Naive B cell (primary cell): ENCODE data around the gene PSMC3. TPM values are rescaled to one million over a fixed set of nuclear protein-coding genes. Genes with fewer than 3 reads are reported as not detected.

Source experiments
- ATAC-seq, 2 donors: fragments of 150-1000 bp; cut with Tn5 transposase; 2 replicates each; pipeline ENCODE4 v1.10.0; 2021; ENCODE audit warnings: low read depth in 2 of 2, mild to moderate bottlenecking in 2 of 2, moderate library complexity in 2 of 2
- DNase-seq: peaks from one replicate; pipeline ENCODE4 v3.0.0; 2022
- H3K27ac Mint-ChIP-seq, 6 donors: one replicate each; pipeline ENCODE4 v1.8.0; 2020 to 2022; ENCODE audit warnings: mild to moderate bottlenecking in 6 of 6, mixed read lengths in 6 of 6, moderate library complexity in 5 of 6, inconsistent platforms in 2 of 6
- H3K27me3 Mint-ChIP-seq, 3 donors: one replicate each; pipeline ENCODE4 v1.8.0; 2021 to 2022; ENCODE audit warnings: mixed read lengths in 3 of 3, mild to moderate bottlenecking in 1 of 3
- H3K36me3 Mint-ChIP-seq, 2 donors: one replicate each; pipeline ENCODE4 v1.8.0; 2020 to 2022; ENCODE audit warnings: mixed read lengths in 2 of 2, inconsistent platforms in 1 of 2, mild to moderate bottlenecking in 1 of 2
- H3K4me1 Mint-ChIP-seq, 3 donors: one replicate each; pipeline ENCODE4 v1.8.0; 2020 to 2022; ENCODE audit warnings: mixed read lengths in 3 of 3, inconsistent platforms in 1 of 3, mild to moderate bottlenecking in 1 of 3, moderate library complexity in 1 of 3
- H3K4me3 Mint-ChIP-seq, 8 donors: one replicate each; pipeline ENCODE4 v1.8.0; 2020 to 2022; ENCODE audit warnings: mild to moderate bottlenecking in 8 of 8, mixed read lengths in 8 of 8, moderate library complexity in 8 of 8, inconsistent platforms in 2 of 8
- H3K9me3 Mint-ChIP-seq, 7 donors: one replicate each; pipeline ENCODE4 v1.8.0; 2020 to 2022; ENCODE audit warnings: mixed read lengths in 7 of 7, mild to moderate bottlenecking in 5 of 7, inconsistent platforms in 2 of 7, moderate library complexity in 1 of 7
- polyA plus RNA-seq, 6 donors: library from polyadenylated mRNA; unstranded; fragments of 300-500 nt; fragmentation: Illumina TruSeq; gene quantifications; one replicate each; pipeline ENCODE4 v1.2.3, GENCODE V29; 2021; ENCODE audit warnings: low read depth in 6 of 6

Gene PSMC3
- polyA plus RNA-seq, 6 donors from 2014 or later: 78.6 to 109 (median 95.1) TPM

- Mint-ChIP-seq H3K4me3 (peak overlapping the region; percentile 82 to 94 (median 93)), H3K36me3 (no peaks in the 10 kb centered on the region)
Measured at GRCh38 chr11:47406896-47407745, 19.1 kb downstream of the PSMC3 start.

GRCh38 chr11:47403571-47403970 lies 22.7 kb downstream of the PSMC3 start:
- Mint-ChIP-seq H3K4me3 (peak overlapping the region in 1 of 8 donors; percentile 41), H3K4me1 (peaks cover 45 to 51% (median 46%) of the 10 kb centered on the region in 3 donors), H3K27ac (peak overlapping the region in 3 of 6 donors; percentile 43 to 88 (median 82)), H3K27me3 (no peaks in the 10 kb centered on the region), H3K9me3 (no peaks in the 10 kb centered on the region), H3K36me3 (no peaks in the 10 kb centered on the region)
- ATAC-seq (no peak), DNase-seq (no peak)

More at GRCh38 chr11:47406896-47407745, 19.1 kb downstream of the PSMC3 start:
- Mint-ChIP-seq H3K4me1 (peaks cover 28 to 44% (median 32%) of the 10 kb centered on the region in 3 donors), H3K9me3 (no peaks in the 10 kb centered on the region), H3K27me3 (no peaks in the 10 kb centered on the region), H3K27ac (peak overlapping the region in 5 of 6 donors; percentile 69 to 95 (median 90))
- DNase-seq: no peak
- no peak for ATAC-seq

GRCh38 chr11:47403135-47403534 lies 23.1 kb downstream of the PSMC3 start:
- Mint-ChIP-seq H3K4me1 (peaks cover 49 to 55% (median 50%) of the 10 kb centered on the region in 3 donors), H3K27me3 (no peaks in the 10 kb centered on the region), H3K27ac (peak overlapping the region in 4 of 6 donors; percentile 2 to 88 (median 62)), H3K4me3 (peak overlapping the region in 1 of 8 donors; percentile 12), H3K36me3 (no peaks in the 10 kb centered on the region), H3K9me3 (no peaks in the 10 kb centered on the region)
- ATAC-seq: no peak
- no peak for DNase-seq

GRCh38 chr11:47400768-47401279 lies 25.4 kb downstream of the PSMC3 start:
- Mint-ChIP-seq H3K4me1 (peaks cover 38 to 55% (median 53%) of the 10 kb centered on the region in 3 donors), H3K27ac (peak overlapping the region; percentile 57 to 97 (median 94)), H3K4me3 (peak overlapping the region; percentile 83 to 96 (median 84)), H3K9me3 (no peaks in the 10 kb centered on the region), H3K36me3 (no peaks in the 10 kb centered on the region), H3K27me3 (no peaks in the 10 kb centered on the region)
- no peak for DNase-seq
- peak; percentile 61 to 72 for ATAC-seq

GRCh38 chr11:47399860-47400767 lies 26.1 kb downstream of the PSMC3 start:
- H3K4me1 Mint-ChIP-seq: peaks cover 44 to 60% (median 60%) of the 10 kb centered on the region in 3 donors
- peak overlapping the region; percentile 83 to 96 (median 92) for H3K4me3 Mint-ChIP-seq
- peak; percentile 53 for DNase-seq
- H3K27ac Mint-ChIP-seq: peak overlapping the region; percentile 84 to 97 (median 94)
- no peaks in the 10 kb centered on the region for H3K36me3 Mint-ChIP-seq
- H3K9me3 Mint-ChIP-seq: no peaks in the 10 kb centered on the region
- peak; percentile 71 to 73 for ATAC-seq
- no peaks in the 10 kb centered on the region for H3K27me3 Mint-ChIP-seq

GRCh38 chr11:47398551-47398950 lies 27.7 kb downstream of the PSMC3 start:
- ATAC-seq: no peak
- Mint-ChIP-seq H3K4me1 (peaks cover 52 to 70% (median 70%) of the 10 kb centered on the region in 3 donors), H3K27ac (peak overlapping the region in 4 of 6 donors; percentile 7 to 96 (median 62))

GRCh38 chr11:47398011-47398410 lies 28.2 kb downstream of the PSMC3 start:
- Mint-ChIP-seq H3K27ac (peak overlapping the region in 3 of 6 donors; percentile 49 to 93 (median 54)), H3K4me3 (peak overlapping the region; percentile 57 to 93 (median 84))

More at GRCh38 chr11:47398551-47398950, 27.7 kb downstream of the PSMC3 start:
- no peak for DNase-seq
- no peaks in the 10 kb centered on the region for H3K36me3 Mint-ChIP-seq
- peak overlapping the region; percentile 57 to 94 (median 87) for H3K4me3 Mint-ChIP-seq
- no peaks in the 10 kb centered on the region for H3K9me3 Mint-ChIP-seq
- H3K27me3 Mint-ChIP-seq: no peaks in the 10 kb centered on the region

GRCh38 chr11:47396049-47396320 lies 30.3 kb downstream of the PSMC3 start:
- Mint-ChIP-seq H3K4me3 (peak overlapping the region in 5 of 8 donors; percentile 20 to 89 (median 80)), H3K27ac (peak overlapping the region in 5 of 6 donors; percentile 13 to 97 (median 94)), H3K27me3 (no peaks in the 10 kb centered on the region), H3K4me1 (peaks cover 52 to 75% (median 71%) of the 10 kb centered on the region in 3 donors), H3K9me3 (no peaks in the 10 kb centered on the region), H3K36me3 (no peaks in the 10 kb centered on the region)
- no peak for ATAC-seq
- DNase-seq: no peak

More at GRCh38 chr11:47398011-47398410, 28.2 kb downstream of the PSMC3 start:
- ATAC-seq (no peak), DNase-seq (no peak)
- no peaks in the 10 kb centered on the region for H3K27me3 Mint-ChIP-seq
- H3K4me1 Mint-ChIP-seq: peaks cover 55 to 75% (median 71%) of the 10 kb centered on the region in 3 donors
- no peaks in the 10 kb centered on the region for H3K9me3 Mint-ChIP-seq
- no peaks in the 10 kb centered on the region for H3K36me3 Mint-ChIP-seq

- Mint-ChIP-seq H3K9me3 (no peaks in the 10 kb centered on the region), H3K36me3 (no peaks in the 10 kb centered on the region), H3K27me3 (no peaks in the 10 kb centered on the region), H3K4me3 (peak overlapping the region; percentile 76 to 95 (median 88)), H3K27ac (peak overlapping the region; percentile 86 to 97 (median 96)), H3K4me1 (peaks cover 51 to 73% (median 71%) of the 10 kb centered on the region in 3 donors)
- DNase-seq: no peak
- ATAC-seq: no peak
Measured at GRCh38 chr11:47395223-47396048, 30.8 kb downstream of the PSMC3 start.

- H3K36me3 Mint-ChIP-seq: no peaks in the 10 kb centered on the region
- peak overlapping the region; percentile 93 to 97 (median 96) for H3K27ac Mint-ChIP-seq
- peak overlapping the region; percentile 76 to 95 (median 87) for H3K4me3 Mint-ChIP-seq
- ATAC-seq (peak; percentile 86 to 92), DNase-seq (peak; percentile 61)
- no peaks in the 10 kb centered on the region for H3K9me3 Mint-ChIP-seq
- H3K27me3 Mint-ChIP-seq: no peaks in the 10 kb centered on the region
- H3K4me1 Mint-ChIP-seq: peaks cover 49 to 76% (median 75%) of the 10 kb centered on the region in 3 donors
Measured at GRCh38 chr11:47394322-47395222, 31.7 kb downstream of the PSMC3 start.

GRCh38 chr11:47394050-47394321 lies 32.3 kb downstream of the PSMC3 start:
- peak overlapping the region; percentile 64 to 95 (median 84) for H3K4me3 Mint-ChIP-seq
- DNase-seq (no peak), ATAC-seq (no peak)
- no peaks in the 10 kb centered on the region for H3K27me3 Mint-ChIP-seq
- no peaks in the 10 kb centered on the region for H3K36me3 Mint-ChIP-seq
- peaks cover 49 to 77% (median 76%) of the 10 kb centered on the region in 3 donors for H3K4me1 Mint-ChIP-seq
- peak overlapping the region; percentile 60 to 97 (median 94) for H3K27ac Mint-ChIP-seq
- H3K9me3 Mint-ChIP-seq: no peaks in the 10 kb centered on the region
